Activated CD8-positive, alpha-beta T cell treated with anti-CD3 and anti-CD28 coated beads for 36 hours (primary cell): Measurements from ENCODE around the gene HCK. TPM values are rescaled to one million over a fixed set of nuclear protein-coding genes. Genes with fewer than 3 reads are reported as not detected.
A peak's percentile ranks its signal among the peaks of the same experiment; 100 is the strongest.

Source experiments
- ATAC-seq: fragments of 200-7000 bp; cut with Tn5 transposase; one replicate; pipeline ENCODE4 v1.10.0; 2021; ENCODE audit warnings: mild to moderate bottlenecking, moderate library complexity
- CTCF ChIA-PET: fragments of 350-600 bp; sonication (Branson Sonifier 250); formaldehyde crosslinking; loops from one replicate; lab custom pipeline; 2021; ENCODE audit warnings: antibody characterized with exemption; lab: Charles Lee
- POLR2A ChIA-PET: fragments of 350-600 bp; sonication (Branson Sonifier 250); formaldehyde crosslinking; loops from one replicate; lab custom pipeline; 2021; ENCODE audit warnings: antibody characterized with exemption; lab: Charles Lee
- DNase-seq: peaks from one replicate; pipeline ENCODE4 v3.0.0-alpha.2; 2020
- H3K27ac Mint-ChIP-seq: one replicate; pipeline ENCODE4 v1.8.0; 2021; ENCODE audit warnings: mild to moderate bottlenecking, mixed read lengths
- H3K27me3 Mint-ChIP-seq: one replicate; pipeline ENCODE4 v1.8.0; 2021; ENCODE audit warnings: mixed read lengths
- H3K36me3 Mint-ChIP-seq: one replicate; pipeline ENCODE4 v1.8.0; 2021; ENCODE audit warnings: low read depth, mixed read lengths
- H3K4me1 Mint-ChIP-seq: one replicate; pipeline ENCODE4 v1.8.0; 2021; ENCODE audit warnings: low read depth, mixed read lengths
- H3K4me3 Mint-ChIP-seq: one replicate; pipeline ENCODE4 v1.8.0; 2021; ENCODE audit warnings: mild to moderate bottlenecking, moderate library complexity, mixed read lengths
- H3K9me3 Mint-ChIP-seq: one replicate; pipeline ENCODE4 v1.8.0; 2021; ENCODE audit warnings: mixed read lengths
- intact Hi-C: fragments of 100-400 bp; cut with micrococcal nuclease; formaldehyde crosslinking; loops from one replicate; pipeline ENCODE4 v1.10.0; 2022
- total RNA-seq, 2 experiments: library from RNA; stranded (reverse); gene quantifications; one replicate each; pipeline ENCODE4 v1.2.3, GENCODE V29; 2021
- TF ChIP-seq, protein P1 (sequence below): fragments of 200-600 bp; IDR thresholded peaks from one replicate; pipeline ENCODE4 v1.8.0; 2022; ENCODE audit warnings: antibody characterized with exemption, mild to moderate bottlenecking

HCK gene
- total RNA-seq, 2 experiments from 2014 or later = not detected

DNA sequence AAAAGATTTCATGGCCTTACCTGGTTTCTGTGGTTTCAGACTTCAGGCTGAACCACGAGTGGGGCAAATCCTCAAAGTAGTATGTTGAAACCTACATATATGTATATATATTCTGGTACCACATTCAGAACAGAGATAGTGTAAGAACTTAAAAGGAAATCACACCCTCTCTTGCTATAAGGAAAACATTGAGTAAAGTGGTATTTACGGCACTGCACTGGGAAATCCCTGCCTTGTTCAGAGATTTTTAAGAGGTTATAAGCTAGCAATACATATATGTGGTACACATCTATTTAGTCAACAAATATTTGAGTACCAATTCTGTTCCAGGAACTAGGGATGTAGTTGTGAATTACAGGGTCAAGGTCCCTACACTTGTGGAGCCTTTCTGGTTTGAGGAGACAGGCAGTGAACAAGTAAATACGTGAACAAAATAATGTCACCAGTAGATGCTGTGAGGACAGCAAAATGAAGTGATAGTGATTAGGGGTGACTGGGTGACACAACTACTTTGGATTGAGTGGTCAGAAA, 59.2 kb downstream of the HCK start:
- peaks cover 49% of the 10 kb centered on the region for H3K4me1 Mint-ChIP-seq
- ChIA-PET POLR2A (interaction anchor here (1.1 to 1.4 kb wide), 4 partner anchors 7 to 92 kb away, joined by 3 read pairs; no protein-coding TSS in a partner anchor), CTCF (interaction anchor here (1.0 kb wide), 1 partner anchor 7 kb away, joined by 3 read pairs; no protein-coding TSS in a partner anchor)
- H3K4me3 Mint-ChIP-seq = peak overlapping the region; percentile 99
- H3K9me3 Mint-ChIP-seq = no peaks in the 10 kb centered on the region
- DNase-seq (no peak), ATAC-seq (no peak)
- no peaks in the 10 kb centered on the region for H3K27me3 Mint-ChIP-seq
- TF ChIP-seq, protein P1, sequence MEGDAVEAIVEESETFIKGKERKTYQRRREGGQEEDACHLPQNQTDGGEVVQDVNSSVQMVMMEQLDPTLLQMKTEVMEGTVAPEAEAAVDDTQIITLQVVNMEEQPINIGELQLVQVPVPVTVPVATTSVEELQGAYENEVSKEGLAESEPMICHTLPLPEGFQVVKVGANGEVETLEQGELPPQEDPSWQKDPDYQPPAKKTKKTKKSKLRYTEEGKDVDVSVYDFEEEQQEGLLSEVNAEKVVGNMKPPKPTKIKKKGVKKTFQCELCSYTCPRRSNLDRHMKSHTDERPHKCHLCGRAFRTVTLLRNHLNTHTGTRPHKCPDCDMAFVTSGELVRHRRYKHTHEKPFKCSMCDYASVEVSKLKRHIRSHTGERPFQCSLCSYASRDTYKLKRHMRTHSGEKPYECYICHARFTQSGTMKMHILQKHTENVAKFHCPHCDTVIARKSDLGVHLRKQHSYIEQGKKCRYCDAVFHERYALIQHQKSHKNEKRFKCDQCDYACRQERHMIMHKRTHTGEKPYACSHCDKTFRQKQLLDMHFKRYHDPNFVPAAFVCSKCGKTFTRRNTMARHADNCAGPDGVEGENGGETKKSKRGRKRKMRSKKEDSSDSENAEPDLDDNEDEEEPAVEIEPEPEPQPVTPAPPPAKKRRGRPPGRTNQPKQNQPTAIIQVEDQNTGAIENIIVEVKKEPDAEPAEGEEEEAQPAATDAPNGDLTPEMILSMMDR = no peak
- H3K27ac Mint-ChIP-seq = peak overlapping the region; percentile 40
- H3K36me3 Mint-ChIP-seq = peaks cover 20% of the 10 kb centered on the region
- intact Hi-C loops = no loop called here

DNA sequence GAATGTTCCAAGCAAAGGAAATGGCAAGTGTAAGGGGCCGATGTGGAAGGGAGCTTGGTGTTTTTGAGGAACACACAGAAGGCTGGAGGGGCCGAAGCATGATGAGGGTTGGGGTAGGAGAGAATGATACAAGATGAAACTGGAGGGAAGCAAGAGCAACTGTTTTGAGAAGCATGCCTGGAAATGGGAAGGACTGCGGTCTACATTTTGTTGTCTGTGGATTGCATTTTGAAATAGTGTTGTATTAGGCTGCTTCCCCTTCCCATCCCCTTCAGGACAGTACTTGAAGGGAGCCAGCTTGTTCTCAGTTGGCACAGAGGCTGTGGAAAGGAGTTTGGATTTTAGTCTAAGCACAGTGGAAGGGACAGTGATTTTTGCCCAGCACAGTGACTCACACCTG, 59.7 kb downstream of the HCK start:
- ChIA-PET CTCF (no interaction called here), POLR2A (interaction anchor here (1.0 to 1.4 kb wide), 3 partner anchors 8 to 91 kb away, joined by 3 read pairs; no protein-coding TSS in a partner anchor)
- DNase-seq (no peak), ATAC-seq (no peak)
- TF ChIP-seq, protein P1 = no peak
- peak overlapping the region; percentile 40 for H3K27ac Mint-ChIP-seq
- peaks cover 24% of the 10 kb centered on the region for H3K36me3 Mint-ChIP-seq
- H3K27me3 Mint-ChIP-seq = no peaks in the 10 kb centered on the region
- intact Hi-C loops = no loop called here
- H3K9me3 Mint-ChIP-seq = no peaks in the 10 kb centered on the region
- no peak overlapping the region for H3K4me3 Mint-ChIP-seq
- peaks cover 55% of the 10 kb centered on the region for H3K4me1 Mint-ChIP-seq

DNA sequence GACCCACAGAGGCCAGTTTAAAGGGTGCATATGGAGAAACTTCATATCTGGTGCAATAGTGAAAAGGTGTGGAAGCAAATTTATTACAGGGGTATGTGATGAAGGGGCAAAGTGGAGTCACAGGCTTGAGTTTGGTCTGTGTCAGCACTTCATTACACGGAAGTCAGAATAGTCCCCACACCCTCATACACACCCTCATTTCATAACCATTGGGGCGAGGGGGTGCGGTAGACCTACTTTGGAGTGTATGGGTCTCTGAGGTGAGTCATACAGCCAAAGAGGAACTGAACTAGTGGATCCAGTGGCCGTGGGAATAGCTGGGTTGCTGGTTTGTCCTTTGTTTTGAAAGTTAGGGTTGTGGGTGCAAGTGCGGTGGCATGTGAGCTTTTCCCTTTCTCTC, 60.8 kb downstream of the HCK start:
- ChIA-PET POLR2A (no interaction called here), CTCF (interaction anchor here (0.6 kb wide), 1 partner anchor 21 kb away, joined by 3 read pairs; no protein-coding TSS in a partner anchor)
- Mint-ChIP-seq H3K36me3 (peaks cover 24% of the 10 kb centered on the region), H3K27me3 (no peaks in the 10 kb centered on the region), H3K9me3 (no peaks in the 10 kb centered on the region), H3K4me3 (no peak overlapping the region), H3K27ac (peak overlapping the region; percentile 11), H3K4me1 (peaks cover 60% of the 10 kb centered on the region)
- TF ChIP-seq, protein P1 = no peak
- DNase-seq (peak; percentile 16), ATAC-seq (no peak)
- intact Hi-C loops = no loop called here

DNA sequence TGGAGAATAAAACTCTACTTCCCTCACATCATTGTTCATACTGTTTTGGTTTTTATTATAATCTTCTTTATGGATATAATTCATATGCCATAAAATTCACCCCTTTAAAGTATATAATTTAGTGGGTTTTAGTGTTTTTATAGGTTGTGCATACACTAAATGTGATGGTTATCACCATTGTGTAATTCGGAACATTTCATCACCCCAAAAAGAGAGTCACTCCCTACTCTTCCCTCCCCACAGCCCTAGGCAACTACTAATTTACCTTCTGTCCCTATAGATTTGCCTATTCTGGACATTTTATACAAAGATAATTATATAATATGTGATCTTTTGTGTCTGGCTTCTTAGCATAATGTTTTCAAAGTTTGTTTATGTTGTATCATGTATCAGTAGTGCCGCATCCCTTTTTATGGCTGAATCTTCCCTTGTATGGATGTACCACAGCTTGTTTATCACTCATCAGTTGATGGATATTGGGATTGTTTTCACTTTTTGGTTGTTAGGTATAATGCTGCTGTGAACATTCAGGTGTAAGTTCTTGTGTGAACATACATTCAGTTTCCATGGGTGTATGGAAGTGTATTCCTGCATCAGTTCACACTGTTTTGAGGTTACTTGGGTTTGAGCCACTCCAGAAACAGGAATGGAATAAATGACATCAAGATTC, 61.7 kb downstream of the HCK start:
- H3K4me3 Mint-ChIP-seq = no peak overlapping the region

More for the DNA sequence above, 61.7 kb downstream of the HCK start:
- H3K4me1 Mint-ChIP-seq = peaks cover 63% of the 10 kb centered on the region
- no peaks in the 10 kb centered on the region for H3K27me3 Mint-ChIP-seq
- H3K36me3 Mint-ChIP-seq = peaks cover 27% of the 10 kb centered on the region
- no peak overlapping the region for H3K27ac Mint-ChIP-seq
- H3K9me3 Mint-ChIP-seq = no peaks in the 10 kb centered on the region
- TF ChIP-seq, protein P1 = no peak
- ATAC-seq (no peak), DNase-seq (no peak)
- ChIA-PET POLR2A (no interaction called here), CTCF (no interaction called here)
- intact Hi-C loops = no loop called here
